ENCODE measurements around the gene C1orf52. TPM values are rescaled to one million over a fixed set of nuclear protein-coding genes. Genes with fewer than 3 reads are reported as not detected.

C1orf52 gene
- total RNA-seq, 5 donors from 2014 or later (not counting 1 experiment from before 2014, with no cell fraction given) = 29.8 to 48.6 (median 39.3) TPM

- H3K27me3 Mint-ChIP-seq = peaks cover 7 to 10% of the 10 kb centered on the region in 2 donors
- no peak overlapping the region for H3K4me3 ChIP-seq (ENCODE audit: control insufficient read depth in 1 of 2, extremely low read depth in 1 of 2, low read length in 1 of 2)
Measured at GRCh38 chr1:85224734-85225623, 34.5 kb downstream of the C1orf52 start.

DNA sequence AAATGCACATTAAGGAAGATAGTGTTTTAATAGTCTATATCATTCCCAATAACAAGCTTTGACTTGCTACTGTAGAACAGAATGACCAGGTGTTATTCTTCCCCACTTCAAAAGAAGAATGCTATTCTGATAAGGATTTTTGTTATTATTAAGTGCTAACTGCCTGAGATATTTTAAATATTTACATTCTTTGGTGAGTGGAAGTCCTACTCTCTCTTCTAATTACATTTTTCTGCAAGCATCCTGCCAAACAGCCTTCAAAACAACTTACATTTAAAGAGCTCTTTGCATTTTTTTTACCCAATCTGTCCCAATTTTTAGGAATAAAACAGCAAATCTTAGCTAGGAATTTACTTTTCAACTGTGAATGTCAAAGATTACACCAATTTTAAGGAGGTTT, 35.2 kb downstream of the C1orf52 start:
- no peaks in the 10 kb centered on the region for H3K4me1 ChIP-seq (ENCODE audit: control insufficient read depth in 1 of 2, extremely low read depth in 1 of 2, insufficient read depth in 2 of 2, low read length in 2 of 2)
- Mint-ChIP-seq H3K27me3 (peaks cover 5 to 9% of the 10 kb centered on the region in 2 donors), H3K4me1 (no peaks in the 10 kb centered on the region), H3K4me3 (no peak overlapping the region), H3K36me3 (no peaks in the 10 kb centered on the region), H3K9me3 (no peaks in the 10 kb centered on the region), H3K27ac (no peak overlapping the region)
- DNase-seq (no peak), ATAC-seq (replicated peaks in 1 of 4) (no peak)
- POLR2A ChIA-PET = no interaction called here
- no peaks in the 10 kb centered on the region for H3K9me3 ChIP-seq
- H3K27ac ChIP-seq (ENCODE audit: low read length) = no peak overlapping the region
- H3K27me3 ChIP-seq (replicated peaks in 1 of 2; ENCODE audit: control insufficient read depth in 2 of 2, extremely low read depth in 1 of 2, insufficient read depth in 2 of 2, low read length in 1 of 2) = no peaks in the 10 kb centered on the region
- H3K36me3 ChIP-seq (ENCODE audit: control insufficient read depth in 2 of 2, extremely low read depth in 1 of 2, insufficient read depth in 1 of 2, low read length in 1 of 2) = no peaks in the 10 kb centered on the region
- H3K4me3 ChIP-seq (ENCODE audit: control insufficient read depth in 1 of 2, extremely low read depth in 1 of 2, low read length in 1 of 2) = no peak overlapping the region
- CTCF ChIA-PET = interaction anchor here in 1 of 2 donors (0.6 to 1.0 kb wide), 3 partner anchors 21 to 35 kb away, joined by 3 to 5 read pairs (median 3); no protein-coding TSS in a partner anchor

More at GRCh38 chr1:85224734-85225623, 34.5 kb downstream of the C1orf52 start:
- Mint-ChIP-seq H3K9me3 (no peaks in the 10 kb centered on the region), H3K4me1 (no peaks in the 10 kb centered on the region), H3K36me3 (no peaks in the 10 kb centered on the region), H3K27ac (no peak overlapping the region), H3K4me3 (no peak overlapping the region)
- Histone ChIP-seq H3K27me3 (replicated peaks in 1 of 2; ENCODE audit: control insufficient read depth in 2 of 2, extremely low read depth in 1 of 2, insufficient read depth in 2 of 2, low read length in 1 of 2) (no peaks in the 10 kb centered on the region), H3K4me1 (ENCODE audit: control insufficient read depth in 1 of 2, extremely low read depth in 1 of 2, insufficient read depth in 2 of 2, low read length in 2 of 2) (no peaks in the 10 kb centered on the region), H3K9me3 (no peaks in the 10 kb centered on the region), H3K36me3 (ENCODE audit: control insufficient read depth in 2 of 2, extremely low read depth in 1 of 2, insufficient read depth in 1 of 2, low read length in 1 of 2) (no peaks in the 10 kb centered on the region), H3K27ac (ENCODE audit: low read length) (no peak overlapping the region)
- CTCF ChIA-PET = interaction anchor here in 1 of 2 donors (0.7 to 1.0 kb wide), 2 partner anchors 20 to 25 kb away, joined by 3 to 5 read pairs; no protein-coding TSS in a partner anchor
- 86% methylated on average over 1 of the region's 3 CpGs for WGBS (ENCODE audit: insufficient coverage)
- POLR2A ChIA-PET = no interaction called here
- ATAC-seq (replicated peaks in 1 of 4) (no peak), DNase-seq (no peak)

- Histone ChIP-seq H3K27ac (ENCODE audit: low read length) (no peak overlapping the region), H3K36me3 (ENCODE audit: control insufficient read depth in 2 of 2, extremely low read depth in 1 of 2, insufficient read depth in 1 of 2, low read length in 1 of 2) (no peaks in the 10 kb centered on the region), H3K9me3 (no peaks in the 10 kb centered on the region), H3K4me1 (ENCODE audit: control insufficient read depth in 1 of 2, extremely low read depth in 1 of 2, insufficient read depth in 2 of 2, low read length in 2 of 2) (no peaks in the 10 kb centered on the region), H3K4me3 (ENCODE audit: control insufficient read depth in 1 of 2, extremely low read depth in 1 of 2, low read length in 1 of 2) (no peak overlapping the region), H3K27me3 (replicated peaks in 1 of 2; ENCODE audit: control insufficient read depth in 2 of 2, extremely low read depth in 1 of 2, insufficient read depth in 2 of 2, low read length in 1 of 2) (no peaks in the 10 kb centered on the region)
- ATAC-seq (replicated peaks in 1 of 4) (no peak), DNase-seq (no peak)
- ChIA-PET CTCF (no interaction called here), POLR2A (no interaction called here)
- 70% methylated on average over 2 of the region's 5 CpGs for WGBS (ENCODE audit: insufficient coverage)
- H3K9me3 Mint-ChIP-seq = no peaks in the 10 kb centered on the region
- H3K36me3 Mint-ChIP-seq = no peaks in the 10 kb centered on the region
- no peak overlapping the region for H3K27ac Mint-ChIP-seq
- peaks cover 3 to 8% of the 10 kb centered on the region in 2 donors for H3K27me3 Mint-ChIP-seq
- H3K4me3 Mint-ChIP-seq = no peak overlapping the region
- no peaks in the 10 kb centered on the region for H3K4me1 Mint-ChIP-seq
Measured at GRCh38 chr1:85223334-85223733, 36.1 kb downstream of the C1orf52 start.

GRCh38 chr1:85220756-85221201, 38.7 kb downstream of the C1orf52 start:
- Histone ChIP-seq H3K27ac (ENCODE audit: low read length) (no peak overlapping the region), H3K36me3 (ENCODE audit: control insufficient read depth in 2 of 2, extremely low read depth in 1 of 2, insufficient read depth in 1 of 2, low read length in 1 of 2) (no peaks in the 10 kb centered on the region), H3K4me1 (ENCODE audit: control insufficient read depth in 1 of 2, extremely low read depth in 1 of 2, insufficient read depth in 2 of 2, low read length in 2 of 2) (no peaks in the 10 kb centered on the region), H3K9me3 (no peaks in the 10 kb centered on the region), H3K27me3 (replicated peaks in 1 of 2; ENCODE audit: control insufficient read depth in 2 of 2, extremely low read depth in 1 of 2, insufficient read depth in 2 of 2, low read length in 1 of 2) (no peaks in the 10 kb centered on the region), H3K4me3 (ENCODE audit: control insufficient read depth in 1 of 2, extremely low read depth in 1 of 2, low read length in 1 of 2) (no peak overlapping the region)
- WGBS (ENCODE audit: insufficient coverage) = 88% methylated on average over 4 of the region's 7 CpGs
- Mint-ChIP-seq H3K27ac (no peak overlapping the region), H3K9me3 (no peaks in the 10 kb centered on the region), H3K4me3 (no peak overlapping the region), H3K27me3 (peaks cover 7 to 22% of the 10 kb centered on the region in 2 donors), H3K36me3 (no peaks in the 10 kb centered on the region), H3K4me1 (no peaks in the 10 kb centered on the region)
- ATAC-seq (replicated peaks in 1 of 4) (no peak), DNase-seq (no peak)
- ChIA-PET POLR2A (no interaction called here), CTCF (no interaction called here)

DNA sequence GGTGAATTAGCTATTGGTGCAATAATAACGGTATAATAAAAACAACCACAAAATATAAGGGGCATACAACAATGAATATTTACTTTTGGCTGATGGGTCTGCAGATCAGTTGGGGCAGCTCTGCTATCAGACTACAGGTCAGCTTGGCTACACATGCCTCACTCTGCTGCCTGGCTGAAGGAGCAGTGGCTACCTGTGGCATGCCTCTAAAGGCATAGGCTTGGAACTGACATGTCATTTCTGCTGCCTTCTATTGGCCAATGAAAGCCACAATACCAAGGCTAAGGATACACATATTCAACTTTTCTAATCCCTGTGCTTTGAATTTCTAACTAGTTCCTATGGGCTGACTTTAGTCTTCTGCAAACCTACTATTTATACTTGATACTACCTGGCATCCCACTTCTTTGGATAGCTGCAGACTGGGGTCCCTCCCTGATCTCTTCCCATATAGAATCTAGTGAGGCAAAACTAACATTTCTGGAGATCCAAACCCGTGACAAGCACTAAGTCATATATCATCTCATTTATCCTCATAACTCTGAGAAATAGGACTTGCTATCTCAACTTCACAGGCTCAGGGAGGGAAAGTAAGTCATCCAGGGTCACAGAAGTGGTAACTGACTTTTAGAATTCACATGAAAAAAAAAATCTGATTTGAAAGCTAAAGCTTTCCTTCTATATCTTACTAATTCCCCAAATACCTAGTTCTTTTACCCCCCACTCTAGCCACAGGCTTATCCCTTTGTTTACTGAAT, 39.4 kb downstream of the C1orf52 start:
- ChIA-PET POLR2A (no interaction called here), CTCF (no interaction called here)
- Histone ChIP-seq H3K9me3 (no peaks in the 10 kb centered on the region), H3K4me1 (ENCODE audit: control insufficient read depth in 1 of 2, extremely low read depth in 1 of 2, insufficient read depth in 2 of 2, low read length in 2 of 2) (no peaks in the 10 kb centered on the region), H3K27ac (ENCODE audit: low read length) (no peak overlapping the region), H3K27me3 (replicated peaks in 1 of 2; ENCODE audit: control insufficient read depth in 2 of 2, extremely low read depth in 1 of 2, insufficient read depth in 2 of 2, low read length in 1 of 2) (no peaks in the 10 kb centered on the region), H3K4me3 (ENCODE audit: control insufficient read depth in 1 of 2, extremely low read depth in 1 of 2, low read length in 1 of 2) (no peak overlapping the region), H3K36me3 (ENCODE audit: control insufficient read depth in 2 of 2, extremely low read depth in 1 of 2, insufficient read depth in 1 of 2, low read length in 1 of 2) (no peaks in the 10 kb centered on the region)
- DNase-seq (no peak), ATAC-seq (replicated peaks in 1 of 4) (no peak)
- H3K9me3 Mint-ChIP-seq = no peaks in the 10 kb centered on the region
- no peak overlapping the region for H3K4me3 Mint-ChIP-seq
- WGBS (ENCODE audit: insufficient coverage) = no CpG with 5 or more reads among the region's 2 CpGs
- H3K4me1 Mint-ChIP-seq = no peaks in the 10 kb centered on the region
- H3K27ac Mint-ChIP-seq = no peak overlapping the region
- H3K36me3 Mint-ChIP-seq = no peaks in the 10 kb centered on the region
- H3K27me3 Mint-ChIP-seq = peaks cover 11 to 23% of the 10 kb centered on the region in 2 donors

GRCh38 chr1:85216697-85217096, 42.8 kb downstream of the C1orf52 start:
- Mint-ChIP-seq H3K9me3 (no peaks in the 10 kb centered on the region), H3K27ac (no peak overlapping the region), H3K36me3 (no peaks in the 10 kb centered on the region), H3K27me3 (peaks cover 22 to 29% of the 10 kb centered on the region in 2 donors), H3K4me1 (no peaks in the 10 kb centered on the region), H3K4me3 (no peak overlapping the region)
- DNase-seq = no peak
- Histone ChIP-seq H3K4me1 (ENCODE audit: control insufficient read depth in 1 of 2, extremely low read depth in 1 of 2, insufficient read depth in 2 of 2, low read length in 2 of 2) (no peaks in the 10 kb centered on the region), H3K27ac (ENCODE audit: low read length) (no peak overlapping the region), H3K9me3 (no peaks in the 10 kb centered on the region), H3K36me3 (ENCODE audit: control insufficient read depth in 2 of 2, extremely low read depth in 1 of 2, insufficient read depth in 1 of 2, low read length in 1 of 2) (no peaks in the 10 kb centered on the region), H3K4me3 (ENCODE audit: control insufficient read depth in 1 of 2, extremely low read depth in 1 of 2, low read length in 1 of 2) (no peak overlapping the region), H3K27me3 (replicated peaks in 1 of 2; ENCODE audit: control insufficient read depth in 2 of 2, extremely low read depth in 1 of 2, insufficient read depth in 2 of 2, low read length in 1 of 2) (peaks cover 0 to 4% of the 10 kb centered on the region in 2 experiments)
- ChIA-PET CTCF (interaction anchor here in 1 of 2 donors (1.0 kb wide), 1 partner anchor 257 kb away, joined by 5 read pairs; no protein-coding TSS in a partner anchor), POLR2A (interaction anchor here (0.6 kb wide), 2 partner anchors 37 to 90 kb away, joined by 4 to 6 read pairs; no protein-coding TSS in a partner anchor)
- ATAC-seq (replicated peaks in 1 of 4) = no peak
